ENCODE data around the gene ORM2.

The ORM2 gene

DNA sequence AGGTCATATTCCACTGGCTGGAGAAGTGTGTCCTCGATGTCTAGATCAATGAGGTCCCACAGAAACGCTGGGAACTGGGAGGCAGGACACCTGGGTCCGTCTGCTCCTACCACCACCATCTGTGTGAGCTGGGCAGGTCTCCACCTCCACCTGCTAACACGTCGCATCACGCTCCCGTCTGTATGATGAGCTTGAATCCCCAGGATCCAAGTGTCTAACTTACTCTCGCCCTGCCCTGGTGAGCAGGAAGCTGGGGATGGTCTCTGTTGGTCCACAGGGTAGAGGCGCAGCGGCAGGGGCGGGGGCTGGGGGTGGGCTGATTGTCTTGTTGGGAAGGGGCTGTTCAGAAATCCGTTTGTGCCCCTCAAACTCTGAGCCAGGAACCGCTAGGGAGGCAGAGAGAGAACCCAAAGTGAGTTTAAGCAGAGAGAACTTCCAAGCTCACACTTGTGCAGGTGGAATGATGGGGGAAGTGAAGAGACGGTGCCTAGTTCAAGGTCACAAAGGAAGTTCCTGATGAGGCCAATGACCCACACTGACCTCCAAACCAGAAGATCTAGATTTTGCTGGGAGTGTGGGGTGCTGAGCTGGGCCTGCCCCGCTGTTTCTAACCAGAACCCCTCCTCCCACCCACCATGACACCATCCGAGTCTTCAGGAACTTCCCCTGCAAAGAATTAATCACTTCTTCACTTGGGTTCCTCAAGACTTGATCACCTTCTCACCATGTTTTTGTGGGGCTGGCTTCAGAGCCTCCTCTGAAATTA is 21.1 kb downstream of the ORM2 start:
- no peak for DNase-seq

GRCh38 chr9:114351932-114352331 is 22.3 kb downstream of the ORM2 start:
- DNase-seq, result no peak

DNA sequence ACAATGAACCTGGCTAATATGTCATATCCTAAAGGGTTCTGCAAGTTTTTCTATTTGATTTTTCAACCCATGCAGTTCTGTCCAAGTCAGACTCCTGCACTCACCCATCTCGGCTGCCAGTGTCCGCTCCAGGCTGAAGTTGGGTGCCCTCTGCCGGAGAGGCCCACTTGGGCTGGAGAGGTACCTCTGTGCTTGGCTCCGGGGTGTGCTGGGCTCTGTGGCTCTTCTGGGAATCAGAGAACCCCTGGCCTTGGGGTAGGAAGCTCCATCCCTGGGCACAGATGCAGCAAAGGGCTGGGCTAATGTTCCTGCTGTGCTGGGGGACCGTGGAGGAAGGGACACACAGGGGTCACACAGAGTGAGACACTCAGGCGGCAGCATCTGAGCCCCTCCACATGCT is 26.2 kb downstream of the ORM2 start:
- no peak for DNase-seq

DNA sequence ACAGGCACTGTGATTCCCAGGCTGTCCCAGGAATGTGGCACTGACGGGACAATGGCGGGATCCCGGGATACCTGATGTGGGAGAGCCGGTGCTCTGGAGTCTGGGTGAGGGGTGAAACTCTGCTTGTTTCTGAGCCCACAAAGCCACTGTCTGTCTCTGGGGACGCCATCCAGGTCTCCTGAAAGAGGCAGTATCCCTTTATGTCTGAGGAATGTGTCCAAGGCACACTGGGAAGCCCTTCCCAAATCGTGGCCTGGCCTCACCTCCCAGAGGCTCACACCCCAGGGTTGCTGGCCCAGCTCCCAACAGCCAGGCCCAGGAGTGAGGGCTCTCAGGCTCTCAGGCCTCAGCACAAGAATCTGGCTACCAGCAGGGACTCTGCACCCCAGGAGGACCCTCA is 27.1 kb downstream of the ORM2 start:
- no peak for DNase-seq

GRCh38 chr9:114357360-114357759 is 27.7 kb downstream of the ORM2 start:
- DNase-seq, result no peak

GRCh38 chr9:114357911-114358328 is 28.3 kb downstream of the ORM2 start:
- DNase-seq, result no peak

GRCh38 chr9:114359801-114360200 is 30.1 kb downstream of the ORM2 start:
- no peak for DNase-seq

- DNase-seq, result no peak
Observed at GRCh38 chr9:114361542-114361941, 31.9 kb downstream of the ORM2 start.

- DNase-seq, result no peak
Observed at GRCh38 chr9:114362394-114362793, 32.7 kb downstream of the ORM2 start.

DNA sequence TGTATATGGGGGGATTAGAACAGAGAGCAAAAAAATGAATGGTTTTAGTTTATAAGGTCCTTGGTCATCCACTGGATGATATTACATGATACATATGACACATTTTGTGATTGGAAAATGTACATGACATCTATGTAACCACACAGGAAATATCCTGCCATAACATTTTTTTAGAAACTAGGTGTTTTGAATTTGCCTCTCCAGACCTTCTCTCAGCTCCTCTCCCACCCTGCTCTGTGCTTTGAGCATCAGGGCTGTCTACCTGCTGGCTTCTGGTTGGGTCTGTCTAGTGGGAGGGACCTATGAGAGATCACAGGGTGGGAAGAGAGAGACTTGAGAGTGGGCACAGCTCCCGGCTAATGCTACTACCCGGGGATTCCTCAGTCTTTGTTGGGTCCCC is 33.8 kb downstream of the ORM2 start:
- DNase-seq, result no peak

DNA sequence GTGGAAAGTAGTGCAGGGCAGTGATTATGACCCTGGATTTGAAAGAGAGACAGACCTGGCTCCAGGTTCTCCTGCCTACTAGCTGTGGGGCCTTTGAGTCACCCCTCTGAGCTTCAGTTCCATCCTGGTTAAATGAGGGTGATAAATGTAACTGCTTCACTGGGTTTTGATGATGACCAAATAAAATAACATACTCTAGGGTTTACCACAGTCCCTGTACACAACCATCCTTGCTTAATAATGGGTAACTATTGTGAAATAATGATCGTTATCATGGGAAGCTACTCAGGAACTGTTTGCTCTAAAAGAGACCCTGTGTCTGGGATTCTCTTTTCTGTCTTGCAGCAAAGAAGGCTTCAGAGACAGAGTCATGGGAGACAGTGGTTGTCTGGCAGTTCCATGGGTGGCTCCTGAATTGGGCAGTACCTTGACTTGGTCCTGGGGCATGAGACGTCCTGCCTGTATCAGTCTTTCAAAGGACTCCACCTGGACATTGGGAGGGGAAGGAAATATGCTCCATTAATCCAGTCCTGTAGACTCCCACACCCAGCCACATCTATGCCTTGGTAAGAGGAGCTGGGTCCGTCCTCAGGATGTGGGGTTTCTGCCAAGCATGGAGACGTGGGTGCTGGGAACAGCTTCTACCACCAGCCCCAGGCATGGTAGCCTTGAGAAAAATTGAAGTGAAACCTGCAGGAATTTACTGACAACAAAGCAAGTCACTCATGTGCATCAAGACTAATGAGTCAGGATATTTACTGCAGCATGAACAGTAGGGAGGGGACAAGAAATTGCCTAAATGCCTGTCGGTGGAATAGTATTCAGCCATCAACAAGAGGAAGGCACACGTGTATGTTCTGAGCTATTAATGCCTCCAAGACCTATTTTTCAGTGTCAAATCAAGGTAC is 34.7 kb downstream of the ORM2 start:
- DNase-seq, result no peak

- no peak for DNase-seq
Observed at GRCh38 chr9:114365194-114365593, 35.5 kb downstream of the ORM2 start.

GRCh38 chr9:114366334-114367128 is 36.9 kb downstream of the ORM2 start:
- no peak for DNase-seq

GRCh38 chr9:114367366-114367765 is 37.7 kb downstream of the ORM2 start:
- no peak for DNase-seq

GRCh38 chr9:114367772-114368569 is 38.3 kb downstream of the ORM2 start:
- DNase-seq, result no peak

DNA sequence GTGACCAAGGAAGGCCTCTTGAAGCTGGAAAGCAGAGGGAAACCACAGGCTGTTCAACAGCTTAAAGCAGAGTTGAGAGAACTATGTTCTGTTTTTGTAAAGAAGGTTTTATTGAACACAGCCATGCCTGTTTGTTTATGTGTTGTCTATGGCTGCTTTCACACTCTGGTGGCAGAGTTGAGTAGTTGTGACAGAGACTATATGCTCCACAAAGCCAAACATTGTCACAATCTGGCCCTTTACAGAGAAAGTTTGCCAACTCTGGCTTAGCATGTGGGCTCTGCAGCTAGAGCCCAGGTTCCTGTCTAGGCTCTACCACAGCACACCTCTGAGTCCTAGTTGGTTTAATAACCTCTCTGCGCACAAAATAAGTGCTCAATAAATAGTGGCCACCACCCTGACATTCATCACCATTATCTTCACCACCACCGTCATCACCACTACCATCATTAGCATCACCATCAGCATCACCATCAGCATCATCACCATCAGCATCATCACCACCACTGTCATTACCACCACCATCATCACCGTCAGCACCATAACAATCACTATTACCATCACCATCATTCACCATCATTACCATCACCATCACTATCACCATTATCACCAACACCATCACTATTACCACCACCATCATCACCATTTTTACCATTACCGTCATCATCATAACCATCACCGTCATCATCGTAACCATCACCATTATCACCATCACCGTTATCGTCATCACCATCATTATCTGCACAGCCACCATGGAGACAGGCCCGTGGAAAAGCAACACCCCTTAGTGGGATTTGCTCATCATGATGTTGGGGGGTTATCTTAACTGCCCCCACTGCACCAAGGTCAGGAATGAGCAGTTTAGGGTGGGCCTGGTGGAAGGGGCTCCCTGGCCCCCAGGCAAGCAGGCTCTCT is 39.8 kb downstream of the ORM2 start:
- DNase-seq, result no peak

GRCh38 chr9:114370251-114370967 is 40.7 kb downstream of the ORM2 start:
- DNase-seq, result no peak

DNA sequence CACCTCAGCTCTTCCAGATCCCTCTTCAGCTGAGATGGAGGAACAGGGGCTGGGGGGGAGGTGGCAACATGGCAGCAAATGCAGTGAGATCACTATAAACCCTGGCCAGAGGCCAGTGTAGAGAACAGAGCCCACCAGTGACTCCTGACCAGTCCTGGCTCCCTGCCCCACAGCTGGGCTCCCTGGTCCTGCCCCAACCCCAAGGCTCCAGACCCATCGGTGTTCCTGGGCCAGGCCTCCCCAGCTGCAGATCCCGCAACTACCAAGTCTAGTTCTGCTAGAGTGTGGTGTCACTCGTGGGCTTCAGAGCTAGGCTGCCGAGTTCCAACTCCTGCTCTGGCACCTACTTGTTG is 41.3 kb downstream of the ORM2 start:
- DNase-seq, result no peak

DNA sequence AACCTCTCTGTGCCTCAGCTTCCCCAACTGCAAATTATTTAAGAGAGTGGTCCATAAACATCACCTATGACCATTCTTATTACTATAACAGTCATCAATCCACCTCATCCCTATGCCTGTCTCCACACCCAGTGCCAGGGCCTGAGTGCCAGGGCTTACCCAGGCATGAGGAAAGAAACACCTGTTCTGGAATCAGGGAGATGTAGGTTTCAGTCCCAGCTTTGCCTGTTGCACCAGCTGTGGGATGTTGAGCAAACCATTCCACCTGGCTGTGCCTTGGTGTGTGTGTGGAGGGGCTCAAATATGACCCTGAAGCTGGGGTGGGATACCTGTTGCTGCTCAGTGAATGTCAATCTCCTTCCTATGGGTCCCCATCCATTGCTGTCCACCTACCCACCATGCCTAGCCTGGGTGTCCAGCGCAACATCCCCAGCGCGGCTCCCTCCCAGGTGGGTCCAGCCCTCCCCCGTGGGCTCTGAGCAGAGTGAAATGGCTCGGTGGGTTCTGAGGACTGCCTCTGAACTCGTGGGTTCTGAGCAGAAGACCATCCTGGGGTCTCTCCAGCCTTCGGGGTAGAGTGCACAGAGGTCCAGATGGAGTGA is 41.8 kb downstream of the ORM2 start:
- no peak for DNase-seq
